T-helper 2 cell treated with Interferon-gamma antibody and Interleukin-4, amounts not matched to agents 5 μg/mL and 100 μg/mL, for 36 hours (primary cell): ENCODE results near the gene TMEM120A.

ENCODE experiments used
- DNase-seq: peaks from one replicate; pipeline ENCODE4 v3.0.0; 2021; ENCODE audit warnings: low spot score
- H3K27ac Mint-ChIP-seq: one replicate; pipeline ENCODE4 v1.8.0; 2021; ENCODE audit warnings: mild to moderate bottlenecking, mixed read lengths
- H3K27me3 Mint-ChIP-seq: one replicate; pipeline ENCODE4 v1.8.0; 2021; ENCODE audit warnings: low read depth, mixed read lengths
- H3K36me3 Mint-ChIP-seq: one replicate; pipeline ENCODE4 v1.8.0; 2021; ENCODE audit warnings: low read depth, mixed read lengths
- H3K4me1 Mint-ChIP-seq: one replicate; pipeline ENCODE4 v1.8.0; 2021; ENCODE audit warnings: low read depth, mixed read lengths
- H3K4me3 Mint-ChIP-seq: one replicate; pipeline ENCODE4 v1.8.0; 2022; ENCODE audit warnings: mild to moderate bottlenecking, moderate library complexity, mixed read lengths
- H3K9me3 Mint-ChIP-seq: one replicate; pipeline ENCODE4 v1.8.0; 2021; ENCODE audit warnings: mixed read lengths

The TMEM120A gene

GRCh38 chr7:75950111-75950681 is 44.2 kb downstream of the TMEM120A start:
- DNase-seq: no peak
- no peaks in the 10 kb centered on the region for H3K27me3 Mint-ChIP-seq
- H3K9me3 Mint-ChIP-seq: no peaks in the 10 kb centered on the region
- H3K4me3 Mint-ChIP-seq: no peak overlapping the region
- no peak overlapping the region for H3K27ac Mint-ChIP-seq
- peaks cover 2% of the 10 kb centered on the region for H3K36me3 Mint-ChIP-seq
- H3K4me1 Mint-ChIP-seq: peaks cover 6% of the 10 kb centered on the region

- Mint-ChIP-seq H3K9me3 (no peaks in the 10 kb centered on the region), H3K36me3 (peaks cover 2% of the 10 kb centered on the region), H3K4me1 (peaks cover 8% of the 10 kb centered on the region), H3K27ac (no peak overlapping the region), H3K4me3 (no peak overlapping the region), H3K27me3 (no peaks in the 10 kb centered on the region)
- DNase-seq: no peak
Measured at GRCh38 chr7:75948179-75948578, 46.2 kb downstream of the TMEM120A start.

- H3K4me1 Mint-ChIP-seq: peaks cover 8% of the 10 kb centered on the region
- no peak for DNase-seq
Measured at GRCh38 chr7:75946207-75946855, 48.1 kb downstream of the TMEM120A start.

GRCh38 chr7:75945297-75946168 is 48.9 kb downstream of the TMEM120A start:
- H3K27ac Mint-ChIP-seq: no peak overlapping the region
- no peak overlapping the region for H3K4me3 Mint-ChIP-seq
- no peak for DNase-seq
- H3K36me3 Mint-ChIP-seq: peaks cover 2% of the 10 kb centered on the region
- no peaks in the 10 kb centered on the region for H3K9me3 Mint-ChIP-seq
- H3K27me3 Mint-ChIP-seq: no peaks in the 10 kb centered on the region
- H3K4me1 Mint-ChIP-seq: peaks cover 8% of the 10 kb centered on the region

More at GRCh38 chr7:75946207-75946855, 48.1 kb downstream of the TMEM120A start:
- no peak overlapping the region for H3K27ac Mint-ChIP-seq
- H3K27me3 Mint-ChIP-seq: no peaks in the 10 kb centered on the region
- no peak overlapping the region for H3K4me3 Mint-ChIP-seq
- H3K9me3 Mint-ChIP-seq: no peaks in the 10 kb centered on the region
- peaks cover 2% of the 10 kb centered on the region for H3K36me3 Mint-ChIP-seq

- Mint-ChIP-seq H3K9me3 (no peaks in the 10 kb centered on the region), H3K4me1 (peaks cover 8% of the 10 kb centered on the region), H3K27ac (no peak overlapping the region), H3K27me3 (no peaks in the 10 kb centered on the region), H3K4me3 (no peak overlapping the region), H3K36me3 (peaks cover 2% of the 10 kb centered on the region)
- no peak for DNase-seq
Measured at GRCh38 chr7:75944507-75944906, 49.9 kb downstream of the TMEM120A start.

- H3K36me3 Mint-ChIP-seq: peaks cover 2% of the 10 kb centered on the region
- H3K4me3 Mint-ChIP-seq: no peak overlapping the region
- no peaks in the 10 kb centered on the region for H3K9me3 Mint-ChIP-seq
- H3K27me3 Mint-ChIP-seq: no peaks in the 10 kb centered on the region
- DNase-seq: no peak
- H3K27ac Mint-ChIP-seq: no peak overlapping the region
- peaks cover 8% of the 10 kb centered on the region for H3K4me1 Mint-ChIP-seq
Measured at GRCh38 chr7:75943864-75944263, 50.5 kb downstream of the TMEM120A start.

- H3K4me1 Mint-ChIP-seq: no peaks in the 10 kb centered on the region
- H3K27ac Mint-ChIP-seq: no peak overlapping the region
Measured at GRCh38 chr7:75938921-75939320, 55.5 kb downstream of the TMEM120A start.

GRCh38 chr7:75937958-75938786 is 56.2 kb downstream of the TMEM120A start:
- Mint-ChIP-seq H3K27me3 (no peaks in the 10 kb centered on the region), H3K4me3 (no peak overlapping the region), H3K9me3 (peaks cover 7% of the 10 kb centered on the region), H3K27ac (no peak overlapping the region), H3K4me1 (no peaks in the 10 kb centered on the region), H3K36me3 (peaks cover 3% of the 10 kb centered on the region)
- DNase-seq: no peak

More at GRCh38 chr7:75938921-75939320, 55.5 kb downstream of the TMEM120A start:
- H3K4me3 Mint-ChIP-seq: no peak overlapping the region
- H3K27me3 Mint-ChIP-seq: no peaks in the 10 kb centered on the region
- DNase-seq: no peak
- H3K36me3 Mint-ChIP-seq: peaks cover under 1% of the 10 kb centered on the region
- peaks cover 4% of the 10 kb centered on the region for H3K9me3 Mint-ChIP-seq
